Caco-2 (cell line): ENCODE results near the gene GDPD4. TPM values are rescaled to one million over a fixed set of nuclear protein-coding genes. Genes with fewer than 3 reads are reported as not detected.

Experiments
- BruUV-seq: library from RNA; stranded (reverse); fragments of 400-500 nt; replicated peaks from 2 replicates; lab custom pipeline; 2021; lab: Mats Ljungman, UMichigan
- CTCF ChIA-PET: fragments of 300-600 bp; sonication (Branson Sonifier 250); formaldehyde crosslinking; loops from one replicate; lab custom pipeline; 2022; ENCODE audit warnings: antibody characterized with exemption; lab: Charles Lee
- POLR2A ChIA-PET: fragments of 300-600 bp; sonication (Branson Sonifier 250); formaldehyde crosslinking; loops from one replicate; lab custom pipeline; 2022; ENCODE audit warnings: antibody characterized with exemption; lab: Charles Lee
- DNase-seq, 2 experiments: peaks; one replicate each; pipeline versions ENCODE4 v3.0.0 to v3.0.0-alpha.2; 2020 to 2022
- H3K27me3 ChIP-seq: replicated peaks from 2 replicates; pipeline ENCODE4 v1.6.0; 2011; ENCODE audit warnings: low read length; ENCODE audit not compliant: control insufficient read depth, insufficient read depth
- H3K36me3 ChIP-seq: 2 replicates; pipeline ENCODE4 v1.5.1; 2011; ENCODE audit warnings: low read length; ENCODE audit not compliant: control insufficient read depth, insufficient read depth
- H3K4me1 ChIP-seq: fragments of 250-450 bp; sonication (Bioruptor Pico); 2 replicates; pipeline ENCODE4 v1.5.1; 2020; ENCODE audit warnings: mild to moderate bottlenecking
- H3K4me3 ChIP-seq: 2 replicates; pipeline ENCODE4 v1.5.1; 2011; ENCODE audit warnings: low read depth, mild to moderate bottlenecking, control low read depth, low read length
- H3K9me3 ChIP-seq: fragments of 250-450 bp; sonication (Bioruptor Pico); 2 replicates; pipeline ENCODE4 v1.5.1; 2020; ENCODE audit warnings: mild to moderate bottlenecking, moderate library complexity
- H3K27ac Mint-ChIP-seq: one replicate; pipeline ENCODE4 v1.8.0; 2022; ENCODE audit warnings: mixed read lengths; ENCODE audit not compliant: unreplicated experiment
- H3K27me3 Mint-ChIP-seq: one replicate; pipeline ENCODE4 v1.8.0; 2022; ENCODE audit warnings: mixed read lengths; ENCODE audit not compliant: insufficient read depth, unreplicated experiment
- H3K36me3 Mint-ChIP-seq: one replicate; pipeline ENCODE4 v1.8.0; 2022; ENCODE audit warnings: mild to moderate bottlenecking, mixed read lengths; ENCODE audit not compliant: insufficient read depth, unreplicated experiment
- H3K4me1 Mint-ChIP-seq: one replicate; pipeline ENCODE4 v1.8.0; 2022; ENCODE audit warnings: low read depth, mixed read lengths; ENCODE audit not compliant: unreplicated experiment
- H3K4me3 Mint-ChIP-seq: one replicate; pipeline ENCODE4 v1.8.0; 2022; ENCODE audit warnings: mild to moderate bottlenecking, moderate library complexity, mixed read lengths; ENCODE audit not compliant: unreplicated experiment
- H3K9me3 Mint-ChIP-seq: one replicate; pipeline ENCODE4 v1.8.0; 2022; ENCODE audit warnings: mixed read lengths; ENCODE audit not compliant: unreplicated experiment
- CTCF ChIP-seq, 2 experiments: fragments of 200-600 bp in 1 of 2; IDR thresholded peaks; 1 replicate in 1 of 2; 2 replicates in 1 of 2; pipeline versions ENCODE4 v1.5.1 to v1.8.0; 2011 to 2022; ENCODE audit warnings: antibody characterized with exemption in 1 of 2, control low read depth in 1 of 2, inconsistent platforms in 1 of 2, low read depth in 1 of 2, low read length in 1 of 2, mild to moderate bottlenecking in 1 of 2, moderate library complexity in 1 of 2; ENCODE audit not compliant: insufficient read depth in 1 of 2, severe bottlenecking in 1 of 2, unreplicated experiment in 1 of 2
- intact Hi-C: fragments of 100-400 bp; cut with micrococcal nuclease; formaldehyde crosslinking; loops from one replicate; pipeline ENCODE4 v1.10.0; 2022; ENCODE audit not compliant: unreplicated experiment
- total RNA-seq: library from RNA; stranded (reverse); gene quantifications from 2 replicates; pipeline ENCODE4 v1.2.3, GENCODE V29; 2022

GDPD4 gene
- total RNA-seq, 1 experiment from 2014 or later: not detected

- H3K9me3 Mint-ChIP-seq: no peaks in the 10 kb centered on the region
- H3K4me1 ChIP-seq: no peaks in the 10 kb centered on the region
- no peaks in the 10 kb centered on the region for H3K36me3 ChIP-seq
- intact Hi-C loops: no loop called here
- H3K4me3 ChIP-seq: no peak overlapping the region
- no peak for TF ChIP-seq CTCF (IDR thresholded peaks at IDR 0.05; ENCODE audit: insufficient read depth in 1 of 2, low read depth in 1 of 2, low read length in 1 of 2, severe bottlenecking in 1 of 2, unreplicated experiment in 1 of 2)
- ChIA-PET CTCF (no interaction called here), POLR2A (no interaction called here)
- no peaks in the 10 kb centered on the region; the same call in 1 of the 2 replicates for H3K27me3 ChIP-seq
- H3K36me3 Mint-ChIP-seq: no peaks in the 10 kb centered on the region
- no peak overlapping the region for H3K4me3 Mint-ChIP-seq
- no peak overlapping the region for H3K27ac Mint-ChIP-seq
- no peak for DNase-seq
- no TSS peak for BruUV-seq
- H3K9me3 ChIP-seq: no peaks in the 10 kb centered on the region
- H3K27me3 Mint-ChIP-seq: peaks cover 16% of the 10 kb centered on the region
- no peaks in the 10 kb centered on the region for H3K4me1 Mint-ChIP-seq
Measured at GRCh38 chr11:77283101-77283500, 18.4 kb downstream of the GDPD4 start.

GRCh38 chr11:77278595-77279506 is 22.6 kb downstream of the GDPD4 start:
- H3K27ac Mint-ChIP-seq: no peak overlapping the region
- intact Hi-C loops: no loop called here
- no TSS peak for BruUV-seq
- TF ChIP-seq CTCF (IDR thresholded peaks at IDR 0.05; ENCODE audit: insufficient read depth in 1 of 2, low read depth in 1 of 2, low read length in 1 of 2, severe bottlenecking in 1 of 2, unreplicated experiment in 1 of 2): no peak
- no peak overlapping the region for H3K4me3 Mint-ChIP-seq
- no peaks in the 10 kb centered on the region for H3K9me3 Mint-ChIP-seq
- no peak for DNase-seq
- H3K4me1 ChIP-seq: no peaks in the 10 kb centered on the region
- POLR2A ChIA-PET: interaction anchor here (0.6 kb wide), 1 partner anchor 716 kb away, joined by 3 read pairs; no protein-coding TSS in a partner anchor
- H3K36me3 ChIP-seq: no peaks in the 10 kb centered on the region
- H3K27me3 ChIP-seq: no peaks in the 10 kb centered on the region; the same call in 1 of the 2 replicates
- no peak overlapping the region for H3K4me3 ChIP-seq
- H3K9me3 ChIP-seq: no peaks in the 10 kb centered on the region
- H3K27me3 Mint-ChIP-seq: peaks cover 14% of the 10 kb centered on the region
- CTCF ChIA-PET: no interaction called here
- no peaks in the 10 kb centered on the region for H3K36me3 Mint-ChIP-seq
- H3K4me1 Mint-ChIP-seq: no peaks in the 10 kb centered on the region

GRCh38 chr11:77276271-77276670 is 25.2 kb downstream of the GDPD4 start:
- H3K9me3 Mint-ChIP-seq: no peaks in the 10 kb centered on the region
- intact Hi-C loops: no loop called here
- H3K27me3 Mint-ChIP-seq: peaks cover 13% of the 10 kb centered on the region
- Histone ChIP-seq H3K27me3 (no peaks in the 10 kb centered on the region; the same call in 1 of the 2 replicates), H3K9me3 (no peaks in the 10 kb centered on the region), H3K36me3 (no peaks in the 10 kb centered on the region), H3K4me3 (no peak overlapping the region), H3K4me1 (0 out of 2 replicates have a peak, but pooled peaks cover 2% of the 10 kb centered on the region)
- no TSS peak for BruUV-seq
- CTCF ChIA-PET: no interaction called here
- H3K4me1 Mint-ChIP-seq: peaks cover 6% of the 10 kb centered on the region
- H3K27ac Mint-ChIP-seq: no peak overlapping the region
- no peak for TF ChIP-seq CTCF (IDR thresholded peaks at IDR 0.05; ENCODE audit: insufficient read depth in 1 of 2, low read depth in 1 of 2, low read length in 1 of 2, severe bottlenecking in 1 of 2, unreplicated experiment in 1 of 2)
- POLR2A ChIA-PET: no interaction called here
- DNase-seq: no peak
- no peak overlapping the region for H3K4me3 Mint-ChIP-seq
- no peaks in the 10 kb centered on the region for H3K36me3 Mint-ChIP-seq
